Kidney epithelial cell (primary cell): ENCODE results near the gene PSMA6. TPM values are rescaled to one million over a fixed set of nuclear protein-coding genes. Genes with fewer than 3 reads are reported as not detected.

ENCODE experiments used
- DNase-seq: peaks from one replicate; pipeline ENCODE4 v3.0.0-alpha.2; 2010; ENCODE audit warnings: low read depth
- H3K27me3 ChIP-seq: 2 replicates; pipeline ENCODE4 v1.6.0; 2011; ENCODE audit warnings: low read length; ENCODE audit not compliant: control insufficient read depth, insufficient read depth
- H3K36me3 ChIP-seq: 2 replicates; pipeline ENCODE4 v1.5.1; 2011; ENCODE audit warnings: low read length; ENCODE audit not compliant: control insufficient read depth, insufficient read depth
- H3K4me3 ChIP-seq: 2 replicates; pipeline ENCODE4 v1.5.1; 2011; ENCODE audit warnings: low read depth, mild to moderate bottlenecking, control low read depth, low read length
- CTCF ChIP-seq: IDR thresholded peaks from 2 replicates; pipeline ENCODE4 v1.5.1; 2011; ENCODE audit warnings: mild to moderate bottlenecking, moderate library complexity, low read length, control low read depth, inconsistent platforms; ENCODE audit not compliant: insufficient read depth, poor library complexity, severe bottlenecking
- total RNA-seq: library from RNA; depleted of rRNA; stranded (reverse); fragments of >200 nt; gene quantifications from 2 replicates; pipeline ENCODE4 v1.2.3, GENCODE V29; 2015

The PSMA6 gene
- total RNA-seq: 181 and 214 TPM in 2 replicates

GRCh38 chr14:35292051-35292769 lies at the start of gene PSMA6:
Gene PSMA6, plus strand, starts transcription at chr14:35292382. Its CDS starts 95 bp downstream, at chr14:35292477.
- TF ChIP-seq CTCF: no peak

GRCh38 chr14:35242599-35243311 lies 49.4 kb upstream of the PSMA6 start:
- no peak for TF ChIP-seq CTCF
- no peaks in the 10 kb centered on the region for H3K36me3 ChIP-seq
- H3K4me3 ChIP-seq: no peak overlapping the region
- no peak for DNase-seq
- H3K27me3 ChIP-seq: no peaks in the 10 kb centered on the region

More at GRCh38 chr14:35292051-35292769, at the start of gene PSMA6:
- Histone ChIP-seq H3K36me3 (no peaks in the 10 kb centered on the region), H3K27me3 (no peaks in the 10 kb centered on the region), H3K4me3 (peak within 1 kb of the TSS; percentile 63)
- DNase-seq: peak; percentile 96

- H3K4me3 ChIP-seq: no peak overlapping the region
- no peak for DNase-seq
- TF ChIP-seq CTCF: no peak
- H3K27me3 ChIP-seq: no peaks in the 10 kb centered on the region
- no peaks in the 10 kb centered on the region for H3K36me3 ChIP-seq
Measured at GRCh38 chr14:35243956-35244355, 48.2 kb upstream of the PSMA6 start.

GRCh38 chr14:35244542-35244941 lies 47.6 kb upstream of the PSMA6 start:
- H3K27me3 ChIP-seq: no peaks in the 10 kb centered on the region
- no peak for DNase-seq
- TF ChIP-seq CTCF: no peak

GRCh38 chr14:35245051-35245450 lies 47.1 kb upstream of the PSMA6 start:
- no peaks in the 10 kb centered on the region for H3K27me3 ChIP-seq
- DNase-seq: no peak
- no peak for TF ChIP-seq CTCF
- H3K4me3 ChIP-seq: no peak overlapping the region
- no peaks in the 10 kb centered on the region for H3K36me3 ChIP-seq

More at GRCh38 chr14:35244542-35244941, 47.6 kb upstream of the PSMA6 start:
- no peaks in the 10 kb centered on the region for H3K36me3 ChIP-seq
- H3K4me3 ChIP-seq: no peak overlapping the region
